ENCODE results near the gene HLCS.

DNA sequence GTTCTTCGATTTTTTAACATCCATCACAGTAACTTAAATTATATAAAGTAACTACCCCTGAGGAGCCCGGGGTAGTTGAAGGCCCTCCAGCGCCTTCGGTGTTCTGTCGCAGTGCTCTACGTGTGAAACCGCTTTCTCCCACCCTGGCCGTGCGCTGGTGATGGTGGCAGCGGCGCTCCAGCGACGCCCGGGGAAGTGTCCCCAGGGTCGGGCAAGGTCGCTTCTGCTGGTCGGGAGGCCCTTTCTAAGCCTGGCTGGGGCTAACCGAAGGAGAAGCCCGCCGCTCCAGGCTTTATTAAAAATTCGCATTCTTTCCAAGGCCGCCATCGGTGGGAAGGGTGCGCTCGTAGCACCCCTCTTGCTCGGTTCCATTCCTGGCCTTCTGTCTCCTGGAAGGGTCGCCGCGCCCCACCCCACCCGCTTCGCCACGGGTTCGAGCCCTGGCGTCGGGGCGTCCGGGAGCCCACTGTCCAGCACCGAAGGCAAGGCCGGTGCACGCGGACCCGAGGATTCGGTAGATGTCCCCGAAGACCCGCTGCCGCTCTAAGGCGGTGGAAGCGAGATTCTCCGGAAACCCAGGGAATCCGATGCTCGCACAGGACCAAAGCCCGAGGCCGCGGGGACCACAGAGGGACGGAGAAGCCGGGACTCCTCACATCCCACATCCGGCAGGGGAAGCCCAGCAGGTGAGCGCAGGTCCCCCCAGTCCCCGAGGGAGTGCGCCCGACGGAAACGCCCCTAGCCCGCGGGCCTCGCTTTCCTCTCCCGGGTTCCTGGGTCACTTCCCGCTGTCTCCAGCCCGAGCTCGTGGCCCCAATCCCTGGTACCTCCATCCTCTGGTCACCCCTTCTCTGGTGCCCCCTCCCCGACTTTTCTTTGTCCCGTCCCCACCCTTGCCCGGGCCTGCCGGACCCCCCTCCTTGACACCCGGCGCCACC lies 39.3 kb upstream of the HLCS start:
- TF ChIP-seq CTCF (IDR thresholded peaks at IDR 0.05; ENCODE audit: insufficient read depth, low read length, poor library complexity, severe bottlenecking) (no peak), EZH2phosphoT487 (conservative IDR thresholded peaks at IDR 0.05; ENCODE audit: low read length) (no peak)

All from SU-DHL-6 (cell line).